Activated naive CD4-positive, alpha-beta T cell treated with anti-CD3 and anti-CD28 coated beads, Interleukin-2, amount 50 U/mL, for 16 hours (primary cell): ENCODE measurements around the gene SNAPC3.
"Not testable (repeated sequence)": the region's sequence is repeated elsewhere in the genome, so short reads cannot be mapped to it uniquely, and the experiment has no call there.

ENCODE experiments used
- DNase-seq: peaks from one replicate; pipeline ENCODE4 v3.0.0-alpha.2; 2020

The SNAPC3 gene

DNA sequence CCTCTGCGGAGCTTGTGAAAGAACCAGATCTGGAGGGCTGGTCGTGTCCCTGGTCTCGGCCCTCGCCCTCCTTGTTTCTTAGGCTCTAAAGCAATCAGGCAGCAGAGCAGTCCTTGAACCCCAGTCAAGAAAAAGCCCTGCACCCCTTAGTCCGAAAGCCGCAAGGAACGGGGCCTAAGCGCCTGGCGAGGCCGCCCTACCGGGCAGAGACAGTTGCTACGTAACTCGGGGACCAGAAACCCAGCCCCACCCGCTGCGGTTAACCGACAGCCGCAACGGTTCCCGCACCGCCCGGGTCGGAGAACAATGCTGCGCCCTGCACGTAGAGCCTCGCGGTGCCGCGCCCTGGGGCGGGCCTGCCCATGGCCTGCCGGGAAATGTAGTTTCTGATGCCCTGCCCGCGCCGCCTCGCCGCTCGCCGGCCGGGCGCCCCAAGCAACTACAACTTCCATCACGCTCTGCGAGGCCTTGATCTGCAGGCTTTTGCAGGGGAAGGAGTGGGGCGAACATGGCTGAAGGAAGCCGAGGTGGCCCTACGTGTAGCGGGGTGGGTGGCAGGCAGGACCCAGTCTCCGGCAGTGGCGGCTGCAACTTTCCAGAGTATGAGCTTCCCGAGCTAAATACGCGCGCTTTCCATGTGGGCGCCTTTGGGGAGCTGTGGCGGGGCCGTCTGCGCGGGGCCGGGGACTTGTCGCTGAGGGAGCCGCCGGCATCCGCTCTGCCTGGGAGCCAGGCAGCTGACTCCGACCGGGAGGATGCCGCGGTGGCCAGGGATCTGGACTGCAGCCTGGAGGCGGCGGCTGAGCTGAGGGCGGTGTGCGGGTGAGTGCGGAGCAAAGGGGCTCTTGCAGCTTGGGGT lies at the start of gene SNAPC3:
TSS of gene SNAPC3 (plus strand) at position 505 of the 859 bp plus-strand sequence. CDS start at position 509, 4 bp downstream.
- peak; percentile 92 for DNase-seq

DNA sequence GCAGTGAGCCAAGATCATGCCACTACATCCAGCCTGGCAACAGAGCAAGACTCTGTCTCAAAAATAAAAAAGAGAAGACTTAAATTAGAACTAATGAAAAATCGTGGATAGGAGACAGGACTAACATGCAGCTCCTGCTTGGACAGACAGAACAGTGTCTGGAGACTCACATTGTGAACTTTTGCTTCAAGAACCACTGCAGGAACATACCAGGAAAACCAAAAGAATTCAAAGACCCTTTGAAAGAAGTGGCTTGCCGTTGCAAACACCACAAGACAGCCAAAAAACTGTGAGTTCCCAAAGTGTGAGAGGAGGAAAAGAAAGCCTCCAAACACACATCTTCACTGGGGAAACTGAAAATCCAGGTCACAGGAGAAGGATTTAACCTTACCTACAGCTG lies 48.8 kb upstream of the SNAPC3 start:
- DNase-seq = no peak

DNA sequence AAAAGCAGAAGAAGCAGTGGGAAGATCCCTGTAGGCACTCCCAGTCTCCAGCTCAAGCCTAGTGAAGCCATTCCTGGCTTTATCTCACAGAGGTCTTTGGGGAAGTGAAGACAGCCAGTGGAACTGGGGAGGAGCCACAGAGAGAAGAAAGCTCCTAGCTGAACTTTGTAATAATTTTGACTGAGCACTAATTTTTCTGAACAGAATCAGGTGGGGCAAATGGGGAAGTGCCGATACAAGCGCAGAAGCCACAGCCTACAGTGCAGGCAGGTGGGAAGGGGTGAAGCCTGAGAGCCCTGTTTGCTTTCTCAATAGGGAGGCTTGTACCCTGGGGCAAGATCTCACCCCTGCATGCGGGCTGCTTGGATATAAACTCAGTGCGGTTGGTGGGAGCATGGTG lies 48.4 kb upstream of the SNAPC3 start:
- DNase-seq = no peak

DNA sequence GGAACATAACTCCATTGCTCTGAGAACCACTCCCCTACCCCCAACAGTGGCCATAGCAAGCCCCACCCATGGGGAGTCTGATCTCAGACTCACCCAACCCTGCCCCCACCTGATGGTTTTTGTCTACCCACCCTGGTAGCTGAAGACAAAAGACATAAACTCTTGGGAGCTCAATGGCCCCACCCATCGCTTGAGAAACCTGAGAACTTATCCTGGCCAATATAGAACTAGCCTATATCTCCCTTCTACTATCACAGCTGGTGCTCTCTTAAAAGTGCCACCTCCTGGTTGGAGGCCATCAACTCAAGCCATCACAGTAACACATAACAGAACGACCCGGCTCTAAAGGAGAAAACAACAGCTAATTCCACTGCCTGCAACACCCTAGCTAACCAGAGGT lies 47.9 kb upstream of the SNAPC3 start:
- DNase-seq = no peak

DNA sequence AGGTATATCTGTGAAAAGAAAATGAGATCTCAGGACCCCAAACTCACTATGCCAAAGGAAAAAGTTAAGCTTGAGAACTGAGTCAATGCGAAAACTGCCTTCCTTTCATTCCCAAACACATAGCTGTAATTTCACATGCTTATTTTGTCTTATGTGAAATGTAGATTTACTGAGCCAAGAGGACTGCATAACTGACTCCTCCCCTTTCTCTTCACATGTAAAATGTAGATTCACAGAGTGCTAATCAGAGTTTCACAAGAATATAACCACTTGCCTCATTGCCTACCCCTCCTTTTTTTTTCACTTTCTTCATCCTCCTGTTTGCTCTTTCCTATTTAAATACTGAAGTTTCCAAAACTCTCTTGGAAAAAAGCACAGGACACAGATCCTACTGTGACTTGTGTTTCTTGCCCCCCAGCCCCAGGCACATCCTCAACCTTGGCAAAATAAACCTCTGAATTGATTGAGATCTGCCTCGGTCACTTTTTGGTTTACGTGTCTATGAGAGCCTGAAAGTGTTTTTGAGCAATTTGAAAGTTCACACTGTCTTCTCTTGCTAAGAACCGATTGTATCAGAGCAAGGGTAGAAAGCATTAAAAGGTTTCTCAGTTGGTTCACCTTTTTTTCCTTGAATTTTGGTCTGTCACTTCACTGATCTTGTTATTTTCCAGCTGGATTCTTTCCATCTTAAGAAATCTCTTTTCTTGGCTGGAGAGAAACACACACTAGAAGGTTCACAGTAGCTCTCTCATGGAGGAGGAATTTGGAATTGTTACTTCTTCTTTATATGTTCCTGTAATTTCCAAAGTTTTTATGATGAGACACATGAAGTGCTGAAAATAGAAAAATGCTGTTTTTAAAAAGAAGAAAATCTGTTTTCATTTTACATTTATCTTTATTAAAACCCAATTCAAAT lies 44.8 kb upstream of the SNAPC3 start:
- no peak for DNase-seq

DNA sequence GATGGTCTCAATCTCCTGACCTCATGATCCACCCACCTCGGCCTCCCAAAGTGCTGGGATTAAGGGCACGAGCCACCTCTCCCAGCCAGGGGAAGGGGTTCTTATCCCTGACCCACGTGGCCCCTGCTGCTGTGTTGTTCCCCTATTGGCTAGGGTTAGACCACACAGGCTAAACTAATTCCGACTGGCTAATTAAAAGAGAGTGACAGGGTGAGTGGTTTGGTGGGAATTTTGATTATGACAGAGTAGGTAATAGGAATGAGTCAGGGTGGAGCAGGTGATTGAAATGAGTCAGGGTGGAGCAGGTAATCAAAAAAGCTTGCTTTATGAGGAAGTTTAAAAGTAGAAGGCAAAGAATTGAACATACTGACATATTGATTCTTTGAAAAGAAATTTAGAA lies 43.4 kb upstream of the SNAPC3 start:
- not testable (repeated sequence) for DNase-seq

DNA sequence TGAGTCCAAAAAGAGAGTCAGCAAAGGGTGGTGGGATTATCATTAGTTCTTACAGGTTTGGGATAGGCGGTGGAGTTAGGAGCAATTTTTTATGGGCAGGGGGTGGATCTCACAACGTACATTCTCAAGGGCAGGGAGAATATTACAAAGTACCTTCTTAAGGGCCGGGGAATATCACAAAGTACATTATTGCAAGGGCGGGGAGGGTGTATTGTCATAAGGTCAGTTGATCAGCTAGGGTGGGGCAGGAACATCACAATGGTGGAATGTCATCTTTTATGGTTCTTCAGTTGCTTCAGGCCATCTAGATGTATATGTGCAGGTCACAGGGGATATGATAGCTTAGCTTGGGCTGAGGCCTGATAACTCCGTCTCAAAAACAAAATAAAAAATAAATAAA lies 42.8 kb upstream of the SNAPC3 start:
- not testable (repeated sequence) for DNase-seq

DNA sequence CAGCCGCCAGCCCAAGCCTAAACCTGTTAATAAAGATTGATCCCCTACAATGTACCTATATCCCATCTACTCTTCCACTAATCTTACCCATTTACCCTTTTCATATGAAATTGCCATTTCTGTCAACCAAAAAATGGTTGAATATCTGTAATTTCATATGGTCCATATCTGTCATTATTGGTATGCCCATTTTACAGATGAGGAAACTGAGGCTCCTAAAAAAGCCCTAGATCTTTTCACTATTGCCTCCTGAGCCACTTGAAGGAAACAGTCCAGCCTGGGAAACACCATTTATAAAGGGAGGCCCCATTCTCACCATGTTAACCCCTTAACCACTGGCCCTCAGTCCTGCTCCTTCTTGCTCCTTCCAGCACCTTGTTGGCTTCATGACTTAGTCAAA lies 41.2 kb upstream of the SNAPC3 start:
- no peak for DNase-seq

DNA sequence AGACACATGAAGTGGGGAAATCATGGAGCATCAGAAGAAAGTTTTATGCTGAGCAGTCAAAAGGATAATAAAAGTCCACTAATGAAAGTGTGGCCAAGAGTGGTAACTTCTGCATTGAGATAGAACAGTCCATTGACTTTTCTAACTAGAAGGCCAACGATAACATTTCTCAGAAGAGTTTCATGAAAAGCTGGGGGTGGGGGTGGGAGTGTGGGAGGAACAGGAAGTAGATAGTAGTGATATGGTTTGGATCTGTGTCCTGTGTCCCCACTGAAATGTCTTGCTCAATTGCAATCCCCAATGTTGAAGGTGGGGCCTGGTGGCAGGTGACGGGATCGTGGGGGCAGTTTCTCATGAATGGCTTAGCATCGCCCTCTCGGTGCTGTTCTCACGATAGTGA lies 36.2 kb upstream of the SNAPC3 start:
- no peak for DNase-seq

DNA sequence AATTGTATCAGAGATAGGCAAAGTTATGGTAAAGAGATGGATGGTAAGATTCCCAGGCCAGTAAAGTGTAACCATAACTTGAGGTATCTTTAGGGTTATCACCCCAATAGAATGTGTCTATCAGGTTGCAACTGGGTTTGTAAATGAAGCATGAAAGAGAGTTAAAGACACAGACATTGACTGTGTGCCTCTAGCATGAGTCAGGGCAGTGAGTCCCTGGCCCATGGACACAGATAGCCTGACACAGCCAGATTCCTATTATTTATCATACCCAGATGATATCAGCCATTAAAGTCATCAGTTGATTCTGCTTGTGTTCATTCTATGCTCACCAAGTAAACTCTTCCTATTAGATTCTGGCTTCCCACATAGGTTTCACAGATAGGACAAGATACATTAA lies 33.5 kb upstream of the SNAPC3 start:
- DNase-seq = no peak

DNA sequence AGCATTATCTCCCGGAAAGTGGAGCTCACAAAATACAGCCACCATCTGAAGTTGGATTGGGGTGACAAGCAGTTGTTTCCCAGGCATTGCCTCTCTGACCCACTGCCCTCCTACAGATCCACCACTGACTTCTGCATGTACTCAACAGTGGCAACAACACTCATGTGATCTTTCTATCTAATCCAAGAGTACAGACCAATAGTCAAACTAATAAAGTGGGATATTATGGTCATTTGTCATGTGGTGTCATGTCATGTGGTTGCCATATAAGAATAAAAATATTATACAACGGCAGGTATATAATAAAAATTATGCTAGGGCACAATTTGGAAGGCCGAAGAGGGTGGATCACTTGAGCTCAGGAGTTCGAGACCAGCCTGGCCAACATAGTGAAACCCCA lies 33.0 kb upstream of the SNAPC3 start:
- no peak for DNase-seq

DNA sequence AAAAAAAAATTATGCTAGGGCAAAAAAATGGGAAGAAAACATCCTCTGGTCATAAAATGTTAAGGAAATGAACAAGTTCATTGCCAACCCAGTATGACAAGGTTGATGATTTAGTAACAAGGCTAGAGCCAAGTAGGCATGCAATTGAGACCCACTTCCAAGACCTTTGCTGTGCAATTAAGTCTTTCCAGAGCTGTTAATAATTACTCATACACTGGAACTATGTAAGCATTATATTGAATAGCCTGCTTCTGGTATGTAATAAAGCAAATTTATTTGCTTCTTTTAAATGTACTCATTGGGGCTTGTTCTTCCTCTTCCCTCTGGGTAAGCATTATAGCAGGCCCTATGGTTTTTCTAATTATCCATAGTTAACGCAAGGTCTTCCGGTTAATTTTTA lies 32.5 kb upstream of the SNAPC3 start:
- DNase-seq = no peak

DNA sequence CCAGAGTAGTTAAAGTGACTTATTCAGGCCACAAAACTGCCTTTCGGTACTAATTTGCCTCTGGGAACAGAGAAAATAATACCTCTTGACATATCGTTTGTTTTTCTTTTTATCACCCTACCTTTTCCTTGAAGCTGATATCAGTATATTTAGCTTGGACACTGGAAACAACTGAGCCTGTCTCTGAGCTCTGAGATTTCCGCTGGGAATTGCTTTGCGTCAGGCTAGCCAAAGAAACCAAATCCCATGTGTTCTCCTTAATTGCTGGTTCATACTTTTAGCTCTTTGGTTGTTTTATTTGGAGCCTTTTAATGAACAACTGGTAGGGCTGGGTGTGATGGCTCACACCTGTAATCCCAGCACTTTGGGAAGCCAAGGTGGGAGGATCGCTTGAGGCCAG lies 30.3 kb upstream of the SNAPC3 start:
- DNase-seq = no peak

DNA sequence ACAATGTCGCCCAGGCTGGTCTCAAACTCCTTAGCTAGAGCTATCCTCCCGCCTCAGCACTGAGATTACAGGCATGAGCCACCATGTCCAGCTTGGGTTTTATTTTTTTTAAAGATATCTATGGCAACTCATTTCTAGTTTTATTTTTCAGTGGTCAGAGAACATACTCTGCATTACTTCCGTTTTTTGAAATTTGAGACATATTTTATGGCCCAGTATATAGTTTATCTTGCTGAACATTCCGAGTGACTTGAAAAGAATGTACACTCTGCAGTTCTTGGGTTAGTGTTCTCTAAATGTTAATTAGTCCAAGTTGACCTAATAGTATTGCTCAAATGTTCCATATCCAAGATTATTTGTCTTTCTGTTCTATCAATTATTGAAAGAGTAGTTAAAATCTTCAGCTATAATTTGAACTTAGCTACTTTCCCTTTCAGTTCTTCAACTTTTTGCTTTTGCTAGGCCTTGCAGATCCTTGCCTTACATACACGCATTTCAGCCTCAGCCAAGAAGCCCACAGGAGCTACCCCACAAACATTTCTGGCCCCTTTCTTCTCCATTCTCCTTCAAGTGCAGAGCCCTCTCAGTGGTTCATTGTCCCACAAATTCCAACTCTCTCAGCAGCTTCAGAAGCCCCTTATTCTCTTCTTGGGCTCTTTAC lies 22.3 kb upstream of the SNAPC3 start:
- no peak for DNase-seq

DNA sequence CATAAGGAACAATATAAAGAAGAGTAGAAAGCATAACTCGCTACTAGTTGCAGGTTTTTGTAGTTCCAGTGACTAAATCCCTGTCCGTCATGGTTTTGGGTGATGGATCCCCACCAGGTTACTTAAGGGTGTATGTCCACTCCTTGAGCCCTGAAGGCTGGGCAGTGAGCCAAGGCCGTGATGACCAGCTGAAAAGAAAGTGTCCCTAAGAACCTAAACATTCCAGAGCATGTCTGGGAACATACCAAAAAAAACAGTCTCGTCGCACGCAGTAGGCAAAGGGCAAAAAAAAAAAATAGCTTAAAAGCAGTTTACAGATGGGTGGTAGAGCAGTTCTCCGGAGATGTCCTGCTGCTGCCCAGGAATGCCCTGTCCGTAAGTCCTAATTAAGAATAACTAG lies 21.4 kb upstream of the SNAPC3 start:
- DNase-seq = no peak

DNA sequence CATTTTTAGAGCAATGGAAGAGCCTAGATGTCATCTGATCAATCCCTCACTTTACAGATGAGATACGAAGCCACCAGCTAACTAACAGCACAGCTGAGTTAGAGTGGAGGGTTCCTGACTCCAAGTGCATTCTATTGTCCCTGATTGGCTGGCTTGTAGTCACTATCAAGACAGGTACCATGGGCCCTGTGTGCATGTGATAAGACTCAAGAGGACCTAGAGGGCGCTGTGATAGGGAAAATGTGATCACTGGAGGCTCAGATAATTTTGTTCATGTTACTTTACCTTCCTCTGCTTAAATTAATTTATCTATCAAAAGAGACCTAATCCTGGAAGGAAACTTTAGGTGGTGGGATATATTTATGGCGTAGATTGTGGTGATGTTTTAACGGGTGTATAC lies 19.5 kb upstream of the SNAPC3 start:
- no peak for DNase-seq

DNA sequence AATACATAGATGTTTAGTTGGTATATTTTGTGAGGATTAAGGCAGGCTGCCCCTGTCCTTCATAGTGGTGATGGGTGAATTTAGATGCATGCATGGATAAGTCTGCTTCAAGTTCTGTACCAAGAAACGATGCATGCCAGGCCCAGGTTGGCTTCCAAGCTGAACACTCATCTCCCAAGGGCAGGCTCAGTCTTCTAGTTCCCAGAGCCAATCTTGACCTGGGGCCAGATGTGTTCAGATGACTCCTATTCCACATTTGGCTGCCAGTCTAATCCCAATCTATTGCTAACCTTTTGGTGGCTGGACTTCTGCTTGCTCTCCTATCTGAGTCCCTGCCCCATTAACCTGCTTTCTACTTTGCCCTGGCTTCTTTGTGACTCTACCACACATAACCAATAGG lies 18.5 kb upstream of the SNAPC3 start:
- no peak for DNase-seq

DNA sequence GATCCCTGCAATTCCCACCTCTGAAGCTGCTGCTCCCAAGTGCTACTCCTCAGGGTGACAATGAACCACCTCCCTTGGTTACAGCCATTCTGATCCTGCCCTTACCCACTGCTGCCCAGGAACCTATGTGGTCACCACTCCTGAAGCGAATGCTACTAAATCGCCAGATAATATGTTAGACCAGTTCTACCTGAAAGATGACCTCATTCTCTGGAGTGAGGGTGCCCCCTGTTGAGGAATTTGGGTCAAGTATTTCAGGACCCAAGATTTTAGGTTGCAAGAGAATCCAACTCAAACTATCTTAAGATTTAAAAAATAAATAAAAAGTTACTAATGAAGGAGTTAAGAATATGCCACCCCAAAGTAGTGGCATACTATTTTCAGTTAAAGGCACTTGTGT lies 5.8 kb upstream of the SNAPC3 start:
- DNase-seq = peak; percentile 34

DNA sequence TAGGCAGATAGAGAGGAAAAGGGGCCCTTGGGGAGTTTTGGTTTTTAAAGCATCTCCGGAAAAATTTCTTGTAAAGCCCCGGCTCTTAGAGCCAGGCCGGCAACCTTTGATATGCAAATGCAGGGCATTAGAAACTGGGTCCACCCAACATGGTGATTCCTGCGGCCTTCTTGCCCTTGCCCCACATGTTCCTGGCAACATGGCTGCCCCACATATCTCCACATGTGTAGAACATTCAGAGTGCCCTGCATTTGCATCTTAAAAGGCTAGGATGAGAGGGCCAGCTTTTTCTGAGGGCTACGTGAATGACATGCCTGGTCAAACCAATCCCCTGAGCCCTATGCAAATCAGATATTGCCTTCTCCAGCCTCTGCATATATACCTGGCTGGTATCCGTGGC lies 5.0 kb upstream of the SNAPC3 start:
- DNase-seq = no peak

DNA sequence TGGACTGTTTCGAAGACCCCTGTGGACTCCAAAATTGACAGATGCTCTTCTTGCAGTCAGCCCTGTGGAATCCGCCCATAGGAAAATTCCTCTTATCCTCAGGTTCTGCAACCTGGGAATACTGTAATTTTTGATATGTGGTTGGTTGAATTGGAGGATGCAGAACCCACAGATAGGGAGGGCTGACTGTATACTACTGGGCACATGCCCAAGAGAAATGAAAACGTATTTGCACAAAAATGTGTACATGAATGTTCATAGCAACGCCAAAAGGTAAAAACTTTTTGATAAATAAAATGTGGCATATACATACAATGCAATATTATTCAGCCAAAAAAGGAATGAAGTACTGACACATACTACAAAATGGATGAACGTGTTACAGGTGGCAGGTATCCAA lies 1.9 kb upstream of the SNAPC3 start:
- DNase-seq = no peak

DNA sequence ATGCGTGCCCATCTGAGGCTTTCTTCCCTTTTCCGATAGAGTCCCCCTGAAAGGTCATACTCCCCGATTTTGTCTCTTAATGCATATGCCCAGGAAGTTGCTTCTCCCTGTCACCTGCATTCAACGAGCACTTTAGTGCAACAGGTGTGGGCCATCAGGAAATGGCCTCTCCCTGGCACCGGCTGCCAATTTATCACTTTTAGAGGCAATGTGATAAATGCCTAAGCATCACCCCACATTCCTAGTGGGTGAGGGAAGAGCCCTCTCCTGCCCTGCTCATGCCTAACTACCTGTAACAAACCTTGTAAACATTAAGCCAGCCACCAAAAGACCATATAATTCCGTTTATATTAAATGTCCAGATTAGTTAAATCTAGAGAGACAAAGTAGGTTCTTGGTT lies 1.1 kb upstream of the SNAPC3 start:
- DNase-seq = no peak

DNA sequence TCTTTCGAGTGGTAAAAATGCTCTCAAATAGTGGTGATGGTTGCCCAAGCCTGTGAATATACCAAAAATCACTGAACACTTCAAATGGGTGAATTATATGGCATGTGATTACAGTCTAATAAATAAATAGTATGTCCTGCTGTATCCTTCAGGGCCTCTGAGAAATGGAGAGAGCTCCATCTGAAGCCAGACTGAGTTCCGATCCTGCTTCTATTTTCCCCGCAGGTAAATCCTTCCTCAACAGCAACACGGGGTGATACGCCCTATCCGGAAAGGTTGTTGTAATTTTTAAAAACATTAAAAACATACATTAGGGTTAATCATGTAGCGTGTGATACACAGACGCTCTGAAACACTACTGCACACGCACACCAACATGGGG lies 695 bp upstream of the SNAPC3 start:
- no peak for DNase-seq

DNA sequence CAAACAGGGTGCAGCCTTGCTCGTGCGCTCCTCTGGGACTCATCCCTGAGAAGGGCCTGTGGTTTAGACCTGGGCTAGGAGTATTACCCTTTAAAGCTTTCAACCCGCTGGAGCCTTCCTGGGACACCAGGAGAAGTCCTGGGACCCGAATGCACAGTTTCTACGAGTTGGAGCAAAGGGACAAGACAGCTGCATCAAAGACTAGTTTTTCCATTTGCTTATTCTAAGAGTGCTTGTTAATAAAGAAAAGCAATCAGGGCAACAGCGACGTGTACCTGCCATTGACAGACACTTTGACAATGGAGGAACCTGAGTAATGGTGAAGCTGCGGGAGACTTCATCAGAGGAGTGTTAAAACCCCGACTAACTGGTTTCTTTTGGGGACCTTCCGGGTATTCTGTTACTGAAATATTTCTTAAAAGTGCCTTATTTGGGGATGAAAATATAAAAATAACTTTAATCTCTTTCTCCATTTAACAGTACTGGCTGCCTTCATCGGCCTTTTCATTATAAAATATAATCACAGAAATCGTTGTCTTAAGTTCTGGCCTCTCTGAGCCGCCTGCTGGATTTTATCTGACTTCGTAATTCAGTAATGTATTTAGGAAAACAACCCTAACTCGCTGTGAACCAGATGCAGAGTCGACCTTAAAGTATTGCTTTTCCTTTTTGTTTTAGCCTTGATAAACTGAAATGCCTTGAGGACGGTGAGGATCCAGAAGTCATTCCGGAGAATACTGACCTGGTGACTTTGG lies 732 bp downstream of the SNAPC3 start:
- no peak for DNase-seq
